ENCODE measurements around the gene PCDHGA8.
"Not testable (repeated sequence)": the region's sequence is repeated elsewhere in the genome, so short reads cannot be mapped to it uniquely, and the experiment has no call there.

Gene PCDHGA8

GRCh38 chr5:141371572-141372475 is 20.6 kb upstream of the PCDHGA8 start:
- DNase-seq (ENCODE audit: low spot score) = no peak

GRCh38 chr5:141373673-141374317 is 18.6 kb upstream of the PCDHGA8 start, which contains the start of gene PCDHGA6:
TSS of gene PCDHGA6 (plus strand) at chr5:141373891. CDS start at chr5:141374084, 193 bp downstream.
- DNase-seq (ENCODE audit: low spot score) = no peak

DNA sequence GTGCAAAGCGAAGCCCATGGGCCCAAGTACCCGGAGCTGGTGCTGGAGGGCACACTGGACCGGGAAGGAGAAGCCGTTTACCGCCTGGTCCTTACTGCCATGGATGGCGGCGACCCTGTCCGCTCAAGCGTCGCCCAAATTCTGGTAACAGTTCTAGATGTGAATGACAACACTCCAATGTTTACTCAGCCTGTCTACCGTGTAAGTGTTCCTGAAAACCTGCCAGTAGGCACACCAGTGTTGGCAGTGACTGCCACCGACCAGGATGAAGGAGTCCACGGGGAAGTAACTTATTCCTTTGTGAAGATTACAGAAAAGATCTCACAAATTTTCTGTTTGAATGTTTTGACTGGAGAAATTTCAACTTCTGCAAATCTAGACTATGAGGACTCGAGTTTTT is 17.8 kb upstream of the PCDHGA8 start:
- DNase-seq (ENCODE audit: low spot score) = no peak

GRCh38 chr5:141375444-141376155 is 16.8 kb upstream of the PCDHGA8 start:
- not testable (repeated sequence) for DNase-seq (ENCODE audit: low spot score)

- DNase-seq (ENCODE audit: low spot score) = no peak
These were observed 9.8 kb upstream of the PCDHGA8 start, which contains the start of gene PCDHGA7 for GRCh38 chr5:141382469-141383294. TSS of gene PCDHGA7 (plus strand) at chr5:141382742. CDS start at chr5:141382900, 158 bp downstream.

- no peak for DNase-seq (ENCODE audit: low spot score)
These were observed 9.1 kb upstream of the PCDHGA8 start for GRCh38 chr5:141383345-141383744.

- no peak for DNase-seq (ENCODE audit: low spot score)
These were observed 7.8 kb upstream of the PCDHGA8 start for GRCh38 chr5:141384471-141385267.

- DNase-seq (ENCODE audit: low spot score) = not testable (repeated sequence)
These were observed 4.7 kb upstream of the PCDHGA8 start, which contains the start of gene PCDHGB4 for GRCh38 chr5:141387557-141388311. TSS of gene PCDHGB4 (plus strand) at chr5:141387698. CDS start at chr5:141387885, 187 bp downstream.

- DNase-seq (ENCODE audit: low spot score) = no peak
These were observed 3.8 kb upstream of the PCDHGA8 start for GRCh38 chr5:141388661-141389060.

- DNase-seq (ENCODE audit: low spot score) = no peak
These were observed 3.0 kb upstream of the PCDHGA8 start for GRCh38 chr5:141389153-141390042.

- no peak for DNase-seq (ENCODE audit: low spot score)
These were observed 834 bp downstream of the PCDHGA8 start for GRCh38 chr5:141393267-141393666.

- not testable (repeated sequence) for DNase-seq (ENCODE audit: low spot score)
These were observed 2.2 kb downstream of the PCDHGA8 start for GRCh38 chr5:141394401-141395187.

GRCh38 chr5:141397756-141398551 is 5.5 kb downstream of the PCDHGA8 start, which contains the start of gene PCDHGB5:
TSS of gene PCDHGB5 (plus strand) at chr5:141397947. CDS start at chr5:141398128, 181 bp downstream.
- DNase-seq (ENCODE audit: low spot score) = not testable (repeated sequence)

DNA sequence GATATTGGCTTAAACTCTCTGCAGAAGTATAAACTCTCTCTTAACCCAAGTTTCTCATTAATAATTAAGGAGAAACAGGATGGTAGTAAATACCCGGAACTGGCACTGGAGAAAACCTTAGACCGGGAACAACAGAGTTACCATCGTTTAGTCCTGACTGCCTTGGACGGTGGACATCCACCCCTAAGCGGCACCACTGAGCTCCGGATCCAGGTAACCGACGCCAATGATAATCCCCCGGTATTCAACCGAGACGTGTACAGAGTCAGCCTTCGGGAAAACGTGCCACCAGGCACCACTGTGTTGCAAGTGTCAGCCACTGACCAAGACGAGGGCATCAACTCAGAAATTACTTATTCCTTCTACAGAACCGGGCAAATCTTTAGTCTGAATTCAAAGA is 6.2 kb downstream of the PCDHGA8 start:
- DNase-seq (ENCODE audit: low spot score) = no peak

DNA sequence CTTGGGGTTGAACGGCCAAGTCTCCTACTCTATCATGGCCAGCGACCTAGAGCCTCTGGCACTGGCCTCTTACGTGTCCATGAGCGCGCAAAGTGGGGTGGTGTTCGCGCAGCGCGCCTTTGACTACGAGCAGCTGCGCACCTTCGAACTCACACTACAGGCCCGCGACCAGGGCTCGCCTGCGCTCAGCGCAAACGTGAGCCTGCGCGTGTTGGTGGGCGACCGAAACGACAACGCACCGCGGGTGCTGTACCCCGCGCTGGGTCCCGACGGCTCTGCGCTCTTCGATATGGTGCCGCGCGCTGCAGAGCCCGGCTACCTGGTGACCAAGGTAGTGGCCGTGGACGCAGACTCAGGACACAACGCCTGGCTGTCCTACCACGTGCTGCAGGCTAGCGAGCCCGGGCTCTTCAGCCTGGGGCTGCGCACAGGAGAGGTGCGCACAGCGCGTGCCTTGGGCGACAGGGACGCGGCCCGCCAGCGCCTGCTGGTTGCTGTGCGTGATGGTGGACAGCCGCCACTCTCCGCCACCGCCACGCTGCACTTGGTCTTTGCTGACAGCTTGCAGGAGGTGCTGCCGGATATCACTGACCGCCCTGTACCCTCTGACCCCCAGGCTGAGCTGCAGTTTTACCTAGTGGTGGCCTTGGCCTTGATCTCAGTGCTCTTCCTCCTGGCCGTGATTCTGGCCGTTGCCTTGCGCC is 7.3 kb downstream of the PCDHGA8 start:
- DNase-seq (ENCODE audit: low spot score) = no peak

GRCh38 chr5:141402553-141403243 is 10.3 kb downstream of the PCDHGA8 start, which contains the start of gene PCDHGA9:
TSS of gene PCDHGA9 (plus strand) at chr5:141402778. CDS start at chr5:141402953, 175 bp downstream.
- peak; percentile 8 for DNase-seq (ENCODE audit: low spot score)

Data from pons (tissue), 1 donor.